HUES64 (cell line): ENCODE measurements around the gene PKN3.
A peak's percentile ranks its signal among the peaks of the same experiment; 100 is the strongest.

Experiments
- H3K27ac ChIP-seq: 2 replicates; pipeline ENCODE4 v1.7.0; 2013; ENCODE audit warnings: low read depth, low read length, inconsistent platforms
- H3K27me3 ChIP-seq: 2 replicates; pipeline ENCODE4 v1.6.1; 2013; ENCODE audit warnings: mild to moderate bottlenecking, low read length; ENCODE audit not compliant: insufficient read depth
- H3K36me3 ChIP-seq: 2 replicates; pipeline ENCODE4 v1.6.1; 2013; ENCODE audit warnings: mild to moderate bottlenecking, low read length; ENCODE audit not compliant: insufficient read depth
- H3K4me1 ChIP-seq: 2 replicates; pipeline ENCODE4 v1.6.1; 2013; ENCODE audit warnings: mild to moderate bottlenecking, low read length, moderate library complexity; ENCODE audit not compliant: insufficient read depth
- H3K4me3 ChIP-seq: 2 replicates; pipeline ENCODE4 v1.5.1; 2013; ENCODE audit warnings: mild to moderate bottlenecking, low read length, moderate library complexity
- H3K9ac ChIP-seq: 2 replicates; pipeline ENCODE4 v1.6.1; 2013; ENCODE audit warnings: mild to moderate bottlenecking, low read depth, low read length
- H3K9me3 ChIP-seq: 2 replicates; pipeline ENCODE4 v1.6.1; 2013; ENCODE audit warnings: low read depth, low read length; ENCODE audit not compliant: insufficient read depth
- WGBS: fragments of 150-250, 120-280 bp; methylation state at CpG from one replicate; pipeline ENCODE4 v1.1.7; 2013; ENCODE audit warnings: missing lambda C conversion rate; 5-methylcytosine and 5-hydroxymethylcytosine counted together

Gene PKN3

DNA sequence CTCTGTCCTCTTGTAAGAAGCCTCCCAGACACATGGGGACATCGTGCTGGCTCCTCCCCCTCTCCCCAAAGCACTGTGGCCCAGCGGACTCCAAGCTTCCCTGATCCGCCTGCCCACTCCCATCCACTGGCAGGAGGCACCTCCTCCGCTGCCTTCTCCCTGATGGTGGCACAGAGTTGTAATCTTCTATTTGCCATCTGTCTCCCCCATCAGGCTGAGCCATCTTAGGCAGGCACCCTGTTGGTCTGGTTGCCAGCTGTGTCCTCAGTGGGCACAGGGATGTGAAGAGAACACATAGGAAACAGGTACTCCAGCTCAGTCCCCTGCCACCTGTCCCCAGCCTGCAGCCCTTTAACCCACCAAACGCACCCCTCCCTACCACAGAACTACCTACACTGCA lies 27.0 kb downstream of the PKN3 start:
- H3K9me3 ChIP-seq = no peaks in the 10 kb centered on the region
- H3K4me3 ChIP-seq = no peak overlapping the region
- no peaks in the 10 kb centered on the region for H3K27me3 ChIP-seq
- H3K9ac ChIP-seq = no peak overlapping the region
- peaks cover 2% of the 10 kb centered on the region; the same call in 1 of the 2 replicates for H3K4me1 ChIP-seq
- whole genome bisulfite sequencing = 77% methylated on average over 5 of the region's 5 CpGs
- peaks cover 4% of the 10 kb centered on the region; the same call in 1 of the 2 replicates for H3K36me3 ChIP-seq
- H3K27ac ChIP-seq = no peak overlapping the region

DNA sequence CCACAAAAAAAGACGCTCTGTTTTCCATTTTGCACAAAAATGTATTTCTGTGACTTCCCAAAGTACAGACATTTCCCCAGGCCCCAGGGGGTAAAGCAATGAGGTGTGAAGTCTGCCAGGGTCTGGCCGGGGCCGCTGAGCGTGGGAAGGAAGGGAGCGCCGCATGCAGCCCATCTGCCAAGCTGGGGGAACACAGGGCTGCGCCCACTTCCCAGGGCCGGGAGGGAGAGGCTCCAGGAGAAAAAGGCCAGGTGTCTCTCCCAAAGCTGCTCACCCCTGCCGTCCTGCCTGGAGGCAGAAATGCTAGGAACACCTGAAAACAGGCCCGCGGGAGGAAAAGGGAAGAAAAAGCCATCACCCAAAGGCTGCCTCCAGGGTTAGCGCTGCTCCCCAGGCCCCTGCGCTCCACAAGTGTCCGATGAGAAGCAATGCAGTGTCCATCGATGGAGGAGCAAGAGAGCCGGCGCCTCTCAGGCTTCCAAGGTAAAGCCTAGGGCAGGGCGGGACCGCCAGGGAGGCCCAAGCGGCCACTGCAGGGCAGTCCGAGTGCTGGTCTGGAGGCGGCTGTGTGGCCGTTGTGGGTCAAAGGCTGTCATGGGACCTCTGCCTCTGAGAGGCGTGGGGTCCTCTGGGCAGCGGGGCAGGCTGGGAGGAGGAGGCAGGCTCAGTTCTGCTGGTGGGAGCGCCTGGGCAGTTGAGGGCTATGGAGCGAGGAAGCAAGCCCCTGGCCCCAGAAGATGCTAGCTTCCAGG lies 27.6 kb downstream of the PKN3 start:
- WGBS = 92% methylated on average over 27 of the region's 27 CpGs
- Histone ChIP-seq H3K4me1 (peaks cover 2% of the 10 kb centered on the region; the same call in 1 of the 2 replicates), H3K27me3 (no peaks in the 10 kb centered on the region), H3K27ac (no peak overlapping the region), H3K9ac (peak overlapping the region; percentile 0; the same call in 1 of the 2 replicates), H3K9me3 (no peaks in the 10 kb centered on the region), H3K4me3 (no peak overlapping the region), H3K36me3 (peaks cover 11% of the 10 kb centered on the region; the same call in 1 of the 2 replicates)

GRCh38 chr9:128731093-128731492 lies 28.8 kb downstream of the PKN3 start:
- Histone ChIP-seq H3K36me3 (peaks cover 13% of the 10 kb centered on the region; the same call in 1 of the 2 replicates), H3K4me1 (no peaks in the 10 kb centered on the region), H3K27ac (no peak overlapping the region), H3K9ac (no peak overlapping the region), H3K9me3 (no peaks in the 10 kb centered on the region), H3K4me3 (no peak overlapping the region), H3K27me3 (no peaks in the 10 kb centered on the region)
- 92% methylated on average over 13 of the region's 13 CpGs for WGBS

DNA sequence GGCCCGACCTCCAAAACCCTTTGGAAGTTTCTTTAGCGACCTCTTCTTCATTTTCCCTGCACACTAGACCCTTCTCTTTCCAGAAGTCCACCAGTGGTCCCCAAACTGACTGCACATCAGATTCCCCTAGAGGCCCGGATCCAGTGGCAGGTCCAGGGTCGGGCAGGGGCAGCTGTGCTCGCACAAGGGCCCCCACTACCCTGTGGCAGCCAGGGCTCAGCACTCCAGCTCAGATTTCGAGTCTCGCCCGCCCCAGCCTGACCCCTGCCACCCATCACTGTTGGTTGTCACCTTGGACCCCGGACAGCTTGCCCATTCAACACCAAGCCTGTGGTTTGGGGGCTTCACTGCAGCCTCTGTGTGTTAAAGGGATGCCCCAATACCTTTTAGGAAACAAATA lies 29.4 kb downstream of the PKN3 start:
- no peak overlapping the region for H3K27ac ChIP-seq
- H3K4me3 ChIP-seq = no peak overlapping the region
- H3K27me3 ChIP-seq = no peaks in the 10 kb centered on the region
- no peak overlapping the region for H3K9ac ChIP-seq
- H3K4me1 ChIP-seq = no peaks in the 10 kb centered on the region
- 85% methylated on average over 9 of the region's 9 CpGs for WGBS
- no peaks in the 10 kb centered on the region for H3K9me3 ChIP-seq
- peaks cover 13% of the 10 kb centered on the region; the same call in 1 of the 2 replicates for H3K36me3 ChIP-seq

DNA sequence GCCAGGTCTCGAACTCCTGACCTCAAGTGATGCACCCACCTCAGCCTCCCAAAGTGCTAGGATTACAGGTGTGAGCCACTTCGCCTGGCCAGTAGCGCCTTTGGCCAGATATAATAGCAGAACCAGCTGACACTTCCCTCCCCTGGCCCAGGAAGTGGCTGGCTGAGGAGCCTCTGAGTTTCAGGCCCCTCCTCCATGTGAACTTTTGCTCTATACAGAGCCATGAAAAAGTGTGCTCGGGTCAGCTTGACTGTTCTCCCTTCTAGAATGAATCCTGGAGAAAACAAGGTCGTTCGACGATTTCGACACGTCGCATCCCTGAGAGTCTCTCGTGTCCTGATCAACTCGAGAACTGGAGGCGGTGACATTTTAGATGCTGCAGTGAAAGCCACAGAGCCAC lies 30.3 kb downstream of the PKN3 start:
- H3K9ac ChIP-seq = no peak overlapping the region
- no peaks in the 10 kb centered on the region for H3K9me3 ChIP-seq
- H3K27me3 ChIP-seq = no peaks in the 10 kb centered on the region
- no peak overlapping the region for H3K27ac ChIP-seq
- WGBS = 94% methylated on average over 13 of the region's 13 CpGs
- peaks cover 13% of the 10 kb centered on the region; the same call in 1 of the 2 replicates for H3K36me3 ChIP-seq
- no peaks in the 10 kb centered on the region for H3K4me1 ChIP-seq
- H3K4me3 ChIP-seq = no peak overlapping the region

- no peak overlapping the region for H3K27ac ChIP-seq
- H3K9ac ChIP-seq = no peak overlapping the region
- no peaks in the 10 kb centered on the region for H3K27me3 ChIP-seq
- no peaks in the 10 kb centered on the region for H3K9me3 ChIP-seq
- WGBS = 12% methylated on average over 9 of the region's 9 CpGs
- no peaks in the 10 kb centered on the region for H3K4me1 ChIP-seq
- H3K36me3 ChIP-seq = peaks cover 13% of the 10 kb centered on the region; the same call in 1 of the 2 replicates
- H3K4me3 ChIP-seq = no peak overlapping the region
These were observed 31.0 kb downstream of the PKN3 start for GRCh38 chr9:128733256-128733655.

DNA sequence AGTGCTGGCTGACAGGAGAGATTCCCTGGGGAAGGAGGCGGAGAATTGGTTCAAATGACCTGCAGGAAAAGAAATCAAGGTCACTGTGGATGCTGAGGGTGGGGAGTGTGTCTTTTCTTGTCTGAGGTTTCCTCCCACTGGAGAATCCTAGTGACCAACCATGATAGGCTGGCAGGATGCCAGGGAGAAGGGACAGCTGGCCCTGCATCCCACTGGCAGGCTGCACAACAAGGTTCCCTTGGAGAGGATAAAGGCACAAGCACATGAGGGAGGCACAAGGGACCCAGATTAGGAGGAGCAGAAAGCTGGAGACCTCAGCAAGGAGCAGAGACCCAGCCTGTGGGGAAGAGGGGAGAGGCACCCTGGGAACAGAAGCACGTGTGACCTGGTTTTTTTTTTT lies 33.1 kb downstream of the PKN3 start:
- no peak overlapping the region for H3K4me3 ChIP-seq
- H3K4me1 ChIP-seq = no peaks in the 10 kb centered on the region
- H3K9ac ChIP-seq = no peak overlapping the region
- no peaks in the 10 kb centered on the region for H3K27me3 ChIP-seq
- no peaks in the 10 kb centered on the region for H3K9me3 ChIP-seq
- H3K36me3 ChIP-seq = peaks cover 18% of the 10 kb centered on the region; the same call in 1 of the 2 replicates
- 79% methylated on average over 2 of the region's 2 CpGs for WGBS
- no peak overlapping the region for H3K27ac ChIP-seq

- Histone ChIP-seq H3K9me3 (no peaks in the 10 kb centered on the region), H3K4me3 (no peak overlapping the region), H3K27ac (no peak overlapping the region), H3K27me3 (no peaks in the 10 kb centered on the region), H3K4me1 (no peaks in the 10 kb centered on the region), H3K9ac (no peak overlapping the region), H3K36me3 (peaks cover 4% of the 10 kb centered on the region; the same call in 1 of the 2 replicates)
- 89% methylated on average over 19 of the region's 20 CpGs for WGBS
These were observed 40.1 kb downstream of the PKN3 start for GRCh38 chr9:128742401-128742800.

DNA sequence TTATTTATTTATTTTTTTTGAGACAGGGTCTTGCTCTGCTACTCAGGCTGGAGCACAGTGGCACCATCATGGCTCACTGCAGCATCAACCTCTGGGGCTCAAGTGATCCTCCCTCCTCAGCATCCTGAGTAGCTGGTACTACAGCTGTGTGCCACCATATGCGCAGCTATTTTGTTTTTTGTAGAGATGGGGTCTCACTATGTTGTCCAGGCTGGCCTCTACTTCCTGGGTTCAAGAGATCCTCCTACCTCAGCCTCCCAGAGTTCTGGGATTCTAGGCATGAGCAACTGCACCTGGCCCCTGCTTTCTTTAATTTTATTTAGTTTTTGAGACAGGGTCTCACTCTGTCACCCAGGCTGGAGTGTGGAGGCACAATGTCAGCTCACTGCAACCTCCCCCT lies 41.1 kb downstream of the PKN3 start:
- no peaks in the 10 kb centered on the region for H3K4me1 ChIP-seq
- H3K4me3 ChIP-seq = no peak overlapping the region
- peaks cover 4% of the 10 kb centered on the region; the same call in 1 of the 2 replicates for H3K36me3 ChIP-seq
- no peaks in the 10 kb centered on the region for H3K9me3 ChIP-seq
- no peak overlapping the region for H3K9ac ChIP-seq
- H3K27me3 ChIP-seq = no peaks in the 10 kb centered on the region
- H3K27ac ChIP-seq = no peak overlapping the region
- 89% methylated on average over 1 of the region's 1 CpG for WGBS

DNA sequence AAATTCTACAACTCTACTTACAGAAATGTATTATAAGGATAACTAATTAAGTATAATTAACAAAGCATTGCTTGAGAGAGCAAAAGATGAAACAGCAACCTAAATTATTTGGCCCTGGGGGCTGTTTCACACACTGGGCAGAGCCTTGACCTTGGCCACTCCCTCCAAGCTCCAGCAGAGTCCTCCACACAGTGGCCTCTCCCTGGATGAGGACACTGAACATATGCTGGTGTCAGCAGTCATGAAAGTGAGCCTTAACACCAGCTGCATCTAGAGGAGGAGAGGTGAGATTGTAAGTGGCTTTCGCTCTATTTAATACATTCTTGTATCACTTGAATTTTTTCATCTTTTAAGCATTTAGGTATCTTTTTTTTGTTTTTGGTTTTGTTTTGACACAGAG lies 44.9 kb downstream of the PKN3 start:
- no peaks in the 10 kb centered on the region for H3K9me3 ChIP-seq
- no peak overlapping the region for H3K9ac ChIP-seq
- H3K27ac ChIP-seq = no peak overlapping the region
- WGBS = no CpG with 5 or more reads among the region's 1 CpG
- H3K4me1 ChIP-seq = no peaks in the 10 kb centered on the region
- no peak overlapping the region for H3K4me3 ChIP-seq
- peaks cover 7% of the 10 kb centered on the region; the same call in 1 of the 2 replicates for H3K36me3 ChIP-seq
- no peaks in the 10 kb centered on the region for H3K27me3 ChIP-seq

GRCh38 chr9:128750926-128751595 lies 48.8 kb downstream of the PKN3 start:
- 95% methylated on average over 22 of the region's 22 CpGs for WGBS

More at GRCh38 chr9:128750926-128751595, 48.8 kb downstream of the PKN3 start:
- Histone ChIP-seq H3K27me3 (no peaks in the 10 kb centered on the region), H3K36me3 (peaks cover 20% of the 10 kb centered on the region), H3K4me3 (no peak overlapping the region), H3K9ac (no peak overlapping the region), H3K9me3 (no peaks in the 10 kb centered on the region), H3K27ac (no peak overlapping the region), H3K4me1 (no peaks in the 10 kb centered on the region)
